Activated CD4-positive, CD25-positive, alpha-beta regulatory T cell treated with anti-CD3 and anti-CD28 coated beads, Interleukin-2, amount 50 U/mL, for 24 hours (primary cell): ENCODE results near the gene SUPT4H1.

Experiments
- ATAC-seq, 2 donors: fragments of 150-1000 bp; cut with Tn5 transposase; one replicate each; pipeline ENCODE4 v1.10.0; 2021; ENCODE audit warnings: mild to moderate bottlenecking in 1 of 2, moderate library complexity in 1 of 2

SUPT4H1 gene

DNA sequence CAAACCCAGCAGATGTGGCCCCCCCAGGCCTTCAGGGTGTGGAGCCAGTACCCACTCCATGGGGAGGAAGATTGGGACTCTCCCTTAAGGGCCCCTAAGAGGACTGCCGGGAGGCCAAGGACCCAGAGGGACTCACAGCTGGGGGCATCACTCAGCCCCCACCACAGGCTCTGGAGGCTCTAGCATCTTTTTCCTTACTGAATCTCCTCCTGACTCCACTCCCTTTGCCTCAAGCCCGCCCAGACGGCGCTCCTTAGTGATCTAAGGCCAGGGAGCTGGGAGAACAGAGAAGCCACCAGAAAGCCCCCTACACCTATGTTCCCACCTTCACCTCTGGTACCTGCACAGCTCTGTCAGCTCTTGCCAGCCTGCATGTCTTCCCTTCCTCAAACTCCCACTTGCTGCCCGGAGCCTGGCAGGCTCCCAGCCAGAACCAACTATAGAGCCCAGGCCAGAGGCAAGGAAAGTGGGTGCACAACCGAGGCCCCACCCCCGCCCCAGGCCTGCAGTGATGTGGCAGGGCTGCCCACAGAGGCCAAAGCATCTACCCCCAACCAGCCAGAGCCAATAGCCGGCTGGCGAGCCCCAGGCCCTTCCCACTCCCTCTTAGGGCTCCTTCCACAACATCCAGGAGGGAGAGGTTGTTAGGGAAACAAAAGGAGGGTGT, 48.9 kb downstream of the SUPT4H1 start:
- no peak for ATAC-seq

DNA sequence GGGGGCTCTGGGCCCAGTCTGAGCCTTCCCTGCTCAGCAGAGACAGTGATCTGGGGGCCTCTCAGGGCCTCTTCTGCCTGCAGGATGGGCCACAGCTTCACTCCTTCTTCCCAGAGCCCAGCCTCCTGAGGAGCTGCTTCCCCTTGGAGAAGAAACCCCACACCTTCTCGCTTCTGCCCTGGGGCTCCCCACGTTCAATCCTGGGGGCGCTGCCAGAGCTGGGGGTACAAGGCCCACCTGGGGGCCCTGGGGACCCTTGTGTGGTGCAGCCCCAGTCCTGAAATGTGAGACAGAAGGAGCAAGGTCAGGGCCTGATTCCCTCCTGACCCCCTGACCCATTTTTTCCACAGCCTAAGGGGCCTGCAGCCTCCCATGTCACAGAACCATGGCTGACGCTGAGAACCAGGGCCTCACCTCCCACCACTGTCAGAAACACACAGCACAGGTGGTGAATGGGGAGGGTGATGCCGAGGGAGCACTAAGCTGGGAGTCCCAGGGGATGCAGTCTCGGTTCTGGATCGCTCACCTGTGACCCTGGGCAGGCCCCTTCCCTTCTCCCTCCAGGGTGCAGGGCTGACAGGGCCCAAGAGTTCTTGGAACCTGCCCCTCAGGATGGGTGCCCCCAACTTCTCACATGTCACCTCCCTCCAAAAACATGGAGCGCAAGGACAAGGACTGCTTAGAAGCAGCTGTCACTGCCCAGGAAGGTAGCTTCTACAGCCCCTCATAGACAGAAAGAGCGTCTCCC, 49.7 kb downstream of the SUPT4H1 start:
- no peak for ATAC-seq

GRCh38 chr17:58301504-58302150, 50.4 kb downstream of the SUPT4H1 start:
- no peak for ATAC-seq

DNA sequence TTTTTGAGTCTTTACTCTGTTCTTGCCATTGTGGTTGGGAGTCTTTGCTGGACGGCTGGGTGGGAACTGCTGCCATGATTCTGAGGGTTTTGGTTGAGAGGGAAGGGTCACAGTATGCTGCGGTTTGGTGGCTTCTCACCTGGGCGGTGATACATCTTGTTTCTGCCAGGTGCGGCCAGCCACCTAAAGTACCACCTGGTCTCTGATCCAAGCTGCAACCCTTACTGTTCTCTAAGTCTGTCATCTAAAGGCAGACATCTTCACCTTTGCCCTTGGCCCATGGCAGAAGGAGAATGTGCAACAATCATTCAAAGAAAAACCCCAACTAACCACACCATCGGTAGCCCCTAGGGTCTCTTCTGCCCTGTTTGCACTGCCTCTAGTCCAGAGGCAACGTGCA, 51.7 kb downstream of the SUPT4H1 start:
- ATAC-seq: no peak
